CD4-positive, alpha-beta T cell treated with Interleukin-15 for 1 hour (primary cell): ENCODE data around the gene TMEM8B.
"Not testable (repeated sequence)": the region's sequence is repeated elsewhere in the genome, so short reads cannot be mapped to it uniquely, and the experiment has no call there.

Experiments used
- DNase-seq: peaks from one replicate; pipeline ENCODE4 v3.0.0-alpha.2; 2020

Gene TMEM8B

GRCh38 chr9:35909274-35909673 lies 80.2 kb downstream of the TMEM8B start, which contains the start of gene SPAAR:
Gene SPAAR (plus strand): TSS chr9:35909490. CDS start chr9:35910464, 974 bp downstream.
- DNase-seq, result no peak

- no peak for DNase-seq
Measured at GRCh38 chr9:35909687-35910612, 80.9 kb downstream of the TMEM8B start.

- DNase-seq, result peak; percentile 42
Measured at GRCh38 chr9:35910613-35911359, 81.8 kb downstream of the TMEM8B start.

DNA sequence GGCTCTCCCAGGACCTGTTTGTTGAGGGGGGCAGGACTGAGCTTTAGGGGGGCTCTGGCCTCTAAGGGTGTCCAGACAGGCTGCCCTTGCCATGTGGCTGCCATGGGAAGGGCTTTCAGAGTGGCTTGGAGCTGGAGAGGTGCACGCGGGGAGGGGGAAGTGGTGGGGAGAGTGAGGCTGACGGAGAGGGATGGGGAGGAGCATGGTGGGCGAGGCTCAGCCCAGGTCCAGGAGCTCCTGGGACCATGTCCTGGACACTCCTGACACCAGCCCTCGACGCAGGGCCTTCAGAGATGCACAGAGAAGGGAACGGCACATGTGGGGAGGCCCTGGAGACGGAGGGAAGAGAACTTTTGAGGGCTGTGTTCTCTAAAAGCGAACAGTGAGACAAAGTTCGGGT lies 82.7 kb downstream of the TMEM8B start:
- DNase-seq, result no peak

- no peak for DNase-seq
Measured at GRCh38 chr9:35912791-35913400, 83.9 kb downstream of the TMEM8B start.

DNA sequence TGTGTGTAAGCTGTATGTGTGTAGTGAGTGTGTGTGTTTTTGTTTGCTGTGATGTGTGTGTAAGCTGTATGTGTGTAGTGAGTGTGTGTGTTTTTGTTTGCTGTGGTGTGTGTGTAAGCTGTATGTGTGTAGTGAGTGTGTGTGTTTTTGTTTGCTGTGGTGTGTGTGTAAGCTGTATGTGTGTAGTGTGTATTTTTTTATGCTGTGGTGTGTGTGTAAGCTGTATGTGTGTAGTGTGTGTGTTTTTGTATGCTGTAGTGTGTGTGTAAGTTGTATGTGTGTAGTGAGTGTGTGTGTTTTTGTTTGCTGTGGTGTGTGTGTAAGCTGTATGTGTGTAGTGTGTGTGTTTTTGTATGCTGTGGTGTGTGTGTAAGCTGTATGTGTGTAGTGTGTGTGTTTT lies 84.4 kb downstream of the TMEM8B start:
- DNase-seq, result not testable (repeated sequence)

DNA sequence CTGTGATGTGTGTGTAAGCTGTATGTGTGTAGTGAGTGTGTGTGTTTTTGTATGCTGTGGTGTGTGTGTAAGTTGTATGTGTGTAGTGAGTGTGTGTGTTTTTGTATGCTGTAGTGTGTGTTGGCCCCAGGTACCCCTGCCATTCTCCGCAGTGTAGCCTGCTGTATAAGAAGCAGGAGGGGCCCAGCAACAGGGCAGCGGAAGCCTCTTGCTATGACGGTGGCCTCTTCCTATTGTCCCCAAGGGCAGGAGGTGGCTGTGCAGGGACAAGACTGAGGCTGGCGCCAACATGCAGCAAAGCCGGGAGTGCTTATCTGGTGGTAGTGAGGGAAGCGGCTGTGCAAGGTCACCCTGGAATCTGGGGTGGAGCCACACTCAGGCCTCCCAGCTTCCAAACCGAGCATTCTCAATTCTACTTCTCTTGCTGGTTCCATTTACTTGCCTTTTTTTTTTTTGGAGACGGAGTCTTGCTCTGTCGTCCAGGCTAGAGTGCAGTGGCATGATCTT lies 85.3 kb downstream of the TMEM8B start:
- peak; percentile 25 for DNase-seq
